HG02852 (cell line): ENCODE data around the gene NTSR1.

ENCODE experiments used
- ATAC-seq: cut with Tn5 transposase; IDR thresholded peaks from one replicate; pipeline ENCODE4 v1.9.1; 2021; ENCODE audit warnings: mild to moderate bottlenecking, moderate library complexity; ENCODE audit not compliant: unreplicated experiment

NTSR1 gene

DNA sequence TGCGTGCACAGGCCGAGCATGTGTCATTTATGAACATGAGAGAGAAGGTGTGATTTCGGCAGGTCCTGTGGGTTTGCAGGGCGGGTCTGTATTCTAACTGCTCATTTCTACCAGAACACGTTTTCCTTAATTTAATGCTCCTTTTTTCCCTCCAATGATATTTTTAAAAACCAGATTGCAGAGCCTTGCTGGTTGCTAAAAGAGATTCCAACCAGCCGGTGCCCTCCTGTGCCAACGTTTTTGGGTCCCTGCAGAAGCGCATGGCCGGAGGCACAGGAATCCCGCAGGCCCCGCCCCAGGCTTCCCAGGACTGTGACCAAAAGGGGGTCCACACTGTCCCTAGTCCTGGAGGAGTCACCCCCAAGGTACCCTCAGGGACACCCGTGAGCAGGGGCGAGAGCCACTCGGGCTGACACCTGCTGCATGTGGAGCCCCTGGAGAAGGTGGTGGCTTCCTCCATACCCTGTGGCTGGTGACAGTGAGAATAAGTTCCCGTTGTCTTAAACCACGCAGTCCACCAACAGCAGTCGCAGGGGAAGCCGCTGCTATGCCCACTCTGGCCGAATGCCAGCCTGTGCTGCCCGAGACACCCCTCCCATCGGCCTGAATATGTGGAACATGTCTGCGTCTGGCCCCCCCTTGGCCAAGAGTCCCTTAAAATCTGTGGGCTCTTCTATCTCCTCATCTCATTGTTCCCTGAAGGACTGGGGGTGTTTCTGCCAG lies 15.7 kb upstream of the NTSR1 start:
- ATAC-seq, result no peak

DNA sequence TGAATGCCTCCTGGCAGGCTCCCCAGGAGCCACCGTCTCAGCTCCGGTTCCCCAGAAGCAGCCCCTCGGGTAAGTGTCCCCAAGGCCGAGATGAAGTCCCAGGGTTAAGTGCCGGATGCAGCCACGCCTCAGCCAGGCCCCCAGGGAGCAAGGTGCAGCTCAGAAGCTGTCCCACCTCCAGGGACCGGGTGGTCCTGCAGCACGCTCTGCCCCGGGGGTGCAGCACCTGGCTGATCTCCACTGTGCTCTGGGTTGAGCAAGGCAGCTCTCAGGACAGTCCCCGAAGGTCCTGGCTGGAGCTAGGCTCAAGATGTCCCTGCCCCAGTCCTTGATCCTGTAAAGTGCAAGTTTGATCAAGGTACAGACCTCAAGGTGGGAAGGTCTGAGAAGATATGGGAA lies 15.1 kb upstream of the NTSR1 start:
- ATAC-seq, result no peak

GRCh38 chr20:62694106-62694505 lies 14.5 kb upstream of the NTSR1 start:
- no peak for ATAC-seq

DNA sequence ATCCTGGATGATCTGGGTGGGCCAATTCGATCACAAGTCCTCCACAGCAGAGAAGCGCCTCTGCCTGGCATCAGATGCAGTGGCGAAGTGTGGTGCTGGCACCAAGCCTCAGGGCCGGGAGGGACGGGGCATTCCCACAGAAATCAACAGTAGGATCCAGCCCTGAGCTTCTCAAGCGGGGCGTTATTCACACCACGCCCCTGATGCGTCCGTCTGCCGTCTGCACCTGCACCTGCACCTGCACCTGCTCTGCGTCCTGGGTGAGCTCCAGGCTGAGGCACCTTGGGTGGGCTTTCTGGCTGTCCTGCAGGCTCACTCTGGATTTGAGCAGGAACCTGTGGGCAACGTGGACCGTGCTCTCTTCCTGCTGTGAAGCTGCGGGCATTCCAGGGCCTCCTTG lies 13.8 kb upstream of the NTSR1 start:
- ATAC-seq, result no peak

GRCh38 chr20:62695448-62696414 lies 12.9 kb upstream of the NTSR1 start:
- no peak for ATAC-seq

DNA sequence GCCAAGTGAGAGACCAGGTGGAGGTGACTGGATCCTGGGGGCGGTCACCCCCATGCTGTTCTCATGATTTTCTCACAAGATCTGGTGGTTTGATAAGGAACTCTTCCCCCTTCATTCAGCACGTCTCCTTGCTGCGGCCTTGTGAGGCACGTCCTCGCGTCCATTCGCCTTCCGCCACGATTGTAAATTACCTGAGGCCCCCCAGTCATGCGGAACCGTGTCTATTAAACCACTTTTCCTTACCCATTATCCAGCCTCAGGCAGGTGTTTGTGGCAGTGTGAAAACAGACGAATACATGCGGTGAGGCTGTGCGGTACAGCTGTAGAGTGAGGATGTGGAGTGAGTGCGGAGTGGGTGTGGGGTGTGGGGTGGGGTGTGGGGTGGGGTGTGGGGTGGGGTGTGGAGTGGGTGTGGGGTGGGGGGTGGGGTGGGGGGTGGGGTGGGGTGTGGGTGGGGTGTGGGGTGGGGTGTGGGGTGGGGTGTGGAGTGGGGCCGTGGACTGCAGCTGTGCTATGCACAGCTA lies 12.1 kb upstream of the NTSR1 start:
- ATAC-seq, result no peak

DNA sequence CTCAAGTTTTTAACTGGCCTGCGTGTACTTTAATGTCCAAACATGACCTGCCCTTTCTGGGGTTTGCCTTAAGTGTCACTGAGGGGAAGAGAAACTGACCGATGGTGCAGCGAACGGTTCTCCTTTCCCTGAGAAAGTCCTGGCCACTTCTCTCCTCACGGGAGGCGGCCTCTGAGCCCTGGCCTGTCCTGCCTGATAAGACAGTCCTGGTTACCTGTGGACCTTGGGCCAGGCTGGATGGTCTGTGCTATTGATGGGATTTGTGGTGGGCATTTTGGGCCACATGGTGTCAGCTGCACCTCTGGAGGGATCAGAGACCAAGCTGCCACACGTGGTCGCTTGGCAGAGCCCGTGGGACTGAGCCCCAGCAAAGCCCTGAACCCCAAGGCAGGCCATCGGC lies 11.6 kb upstream of the NTSR1 start:
- ATAC-seq, result no peak

DNA sequence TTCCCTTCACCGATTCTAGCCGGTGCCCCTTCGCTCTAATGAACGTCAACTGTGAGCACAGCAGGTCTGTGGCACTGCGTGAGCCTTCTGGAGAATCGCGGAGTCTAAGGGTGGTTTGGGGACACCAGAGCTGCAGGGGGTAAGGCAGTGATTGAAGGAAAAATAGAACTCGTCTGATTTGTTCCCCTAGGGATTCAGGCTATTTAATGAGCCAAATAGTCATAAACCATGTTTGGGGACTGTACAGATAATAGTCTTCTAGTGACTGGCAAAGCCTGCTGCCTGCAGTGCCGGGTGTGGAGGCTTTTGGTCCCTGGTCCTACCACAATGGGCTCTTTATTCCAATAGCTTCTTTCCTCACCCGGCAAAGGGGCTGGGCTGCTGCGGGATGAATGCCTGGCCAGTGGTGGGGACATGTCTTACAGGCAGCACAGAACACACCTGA lies 11.1 kb upstream of the NTSR1 start:
- ATAC-seq, result no peak

- no peak for ATAC-seq
These were observed 10.4 kb upstream of the NTSR1 start for GRCh38 chr20:62698231-62698630.

DNA sequence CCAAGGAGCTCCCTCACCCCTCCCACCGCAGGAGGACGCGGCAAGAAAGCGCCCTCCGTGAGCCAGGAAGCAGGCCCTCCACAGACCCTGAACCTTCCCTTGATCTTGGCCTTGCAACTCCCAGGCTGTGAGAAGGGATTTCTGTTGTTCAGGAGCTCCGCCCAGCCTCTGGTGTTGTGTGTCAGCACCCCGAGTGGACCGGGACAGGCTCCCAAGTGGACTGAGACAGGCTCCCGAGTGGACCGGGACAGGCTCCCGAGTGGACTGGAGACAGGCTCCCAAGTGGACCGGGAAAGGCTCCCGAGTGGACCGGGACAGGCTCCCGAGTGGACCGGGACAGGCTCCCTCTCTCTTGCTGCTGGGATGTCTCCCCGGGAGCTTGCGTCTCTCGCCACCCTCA lies 9.3 kb upstream of the NTSR1 start:
- no peak for ATAC-seq

DNA sequence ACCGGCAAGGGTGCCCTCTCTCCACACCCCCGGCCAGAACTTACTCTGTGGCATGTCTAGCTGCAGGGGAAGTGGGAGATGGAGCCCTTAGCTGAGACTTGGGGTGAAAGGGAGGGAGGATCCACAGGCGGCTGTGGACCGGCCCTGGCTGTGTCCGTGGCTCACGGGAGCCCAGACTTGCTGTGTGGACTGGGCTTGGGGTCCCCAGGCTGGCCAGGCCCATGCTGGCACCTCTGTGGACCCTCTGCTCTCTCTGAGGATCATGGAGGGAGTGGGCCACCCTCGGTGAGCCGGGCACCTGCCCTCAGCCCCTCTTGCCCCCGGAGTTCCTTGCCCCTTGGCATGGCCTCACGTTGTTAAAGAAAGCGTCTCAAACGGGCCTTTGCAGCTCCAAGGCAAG lies 8.9 kb upstream of the NTSR1 start:
- ATAC-seq, result no peak

GRCh38 chr20:62700261-62700930 lies 8.2 kb upstream of the NTSR1 start:
- ATAC-seq, result no peak

DNA sequence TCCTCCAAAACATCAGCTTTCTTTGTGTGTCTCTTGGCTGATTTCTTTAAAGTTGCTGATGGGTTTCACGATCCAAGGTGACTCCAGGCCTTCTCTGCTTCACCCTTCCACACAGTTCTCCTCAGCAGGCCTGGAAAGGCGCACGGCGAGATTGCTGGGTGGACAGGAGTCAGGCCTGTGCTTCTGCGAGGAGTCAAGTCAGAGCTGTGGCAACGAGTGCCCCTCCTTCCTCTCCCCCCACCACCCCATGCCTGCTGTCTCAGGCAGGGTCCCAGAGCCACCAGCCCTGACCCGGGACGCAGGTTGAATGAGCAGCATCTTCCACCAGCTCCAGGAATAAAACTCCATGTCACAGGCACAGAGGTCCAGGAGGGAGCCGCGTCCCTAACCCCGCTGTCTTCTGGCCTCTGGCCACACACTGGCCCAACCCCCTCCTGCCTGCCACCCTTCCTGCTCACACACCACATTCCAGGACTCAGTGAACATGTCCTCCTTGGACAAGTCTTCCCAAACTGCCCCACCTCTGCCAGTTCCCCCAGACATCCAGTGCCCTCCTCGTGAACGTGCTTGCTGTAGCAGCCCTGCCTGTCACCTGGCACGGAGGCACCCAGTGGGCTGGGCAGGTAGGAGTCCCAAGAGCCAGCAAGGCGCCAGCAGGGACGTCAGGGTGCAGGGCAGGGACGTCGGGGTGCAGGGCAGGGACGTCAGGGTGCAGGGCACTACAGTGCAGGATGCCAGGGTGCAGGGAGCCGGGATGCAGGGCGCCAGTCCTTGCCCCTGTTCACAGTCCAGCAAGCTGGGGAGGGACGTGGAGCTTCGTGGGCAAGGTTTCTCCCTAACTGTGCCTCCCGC lies 7.2 kb upstream of the NTSR1 start:
- no peak for ATAC-seq

- ATAC-seq, result no peak
These were observed 6.7 kb upstream of the NTSR1 start for GRCh38 chr20:62702013-62702300.

GRCh38 chr20:62702895-62703852 lies 5.5 kb upstream of the NTSR1 start:
- no peak for ATAC-seq

DNA sequence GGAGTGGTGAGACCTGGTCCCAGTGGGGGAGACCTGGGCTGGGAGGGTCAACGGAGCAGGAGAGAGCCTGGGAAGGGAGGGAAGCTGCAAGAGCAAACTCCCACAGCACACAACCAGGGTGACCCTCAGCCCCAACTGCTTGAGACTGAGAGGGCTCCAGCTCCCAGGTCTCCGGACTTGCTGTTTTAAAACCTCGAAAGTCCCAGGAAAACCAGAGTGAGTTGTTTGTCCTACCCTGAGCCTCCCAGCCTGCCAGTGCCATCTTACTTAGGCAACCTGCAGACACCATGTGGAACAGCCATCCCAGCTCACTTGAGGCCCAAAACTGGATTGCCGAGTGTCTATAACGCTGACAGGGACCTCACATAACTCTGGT lies 4.8 kb upstream of the NTSR1 start:
- ATAC-seq, result no peak

DNA sequence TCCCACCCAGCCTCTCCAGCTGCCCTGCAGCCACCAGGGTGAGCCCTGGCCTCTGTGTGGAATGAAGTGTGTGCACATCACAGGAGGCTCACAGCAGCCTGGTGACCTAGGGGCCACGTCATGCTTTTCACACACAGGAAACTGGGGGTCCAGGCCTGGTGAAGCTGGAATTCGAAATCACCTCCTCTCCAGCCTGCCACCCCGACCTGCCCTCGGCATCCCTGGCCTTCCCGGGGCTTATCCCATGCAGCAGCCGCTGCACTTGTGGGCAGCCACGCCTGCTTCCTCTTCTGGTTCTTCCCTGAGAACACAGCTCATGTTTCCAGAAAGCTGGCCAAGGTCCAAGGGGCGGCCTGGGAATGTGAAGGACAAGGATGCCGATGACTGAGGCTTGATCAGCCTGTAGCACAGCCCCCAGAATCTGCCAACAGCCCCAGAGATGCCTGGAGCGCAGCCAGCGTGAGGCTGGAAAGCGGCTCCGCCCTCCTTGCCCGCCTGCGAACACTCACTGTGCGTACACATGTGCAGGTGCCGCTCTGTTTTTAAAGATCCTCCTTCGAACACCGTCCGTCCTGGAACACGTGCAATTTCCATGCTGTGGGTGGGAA lies 4.2 kb upstream of the NTSR1 start:
- no peak for ATAC-seq

DNA sequence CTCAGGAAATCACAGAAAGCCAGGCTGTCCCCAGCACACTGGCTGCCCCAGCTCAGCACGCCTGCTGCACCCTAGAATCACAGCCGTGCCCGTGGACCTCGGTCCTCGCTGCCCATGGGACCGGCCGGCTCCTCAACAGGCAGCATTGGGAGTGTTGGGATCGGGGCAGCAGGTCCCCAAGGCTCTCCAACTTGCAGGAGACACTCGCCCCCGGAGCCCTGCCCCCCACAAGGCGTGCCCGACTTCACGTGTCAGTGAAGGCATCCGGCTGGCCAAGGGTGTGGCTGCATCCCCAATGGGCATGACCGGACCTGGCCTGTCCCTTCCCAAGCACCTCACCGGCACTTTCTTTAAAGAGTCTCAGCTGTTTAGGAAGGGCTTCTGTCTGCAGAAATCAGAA lies 3.0 kb upstream of the NTSR1 start:
- no peak for ATAC-seq

DNA sequence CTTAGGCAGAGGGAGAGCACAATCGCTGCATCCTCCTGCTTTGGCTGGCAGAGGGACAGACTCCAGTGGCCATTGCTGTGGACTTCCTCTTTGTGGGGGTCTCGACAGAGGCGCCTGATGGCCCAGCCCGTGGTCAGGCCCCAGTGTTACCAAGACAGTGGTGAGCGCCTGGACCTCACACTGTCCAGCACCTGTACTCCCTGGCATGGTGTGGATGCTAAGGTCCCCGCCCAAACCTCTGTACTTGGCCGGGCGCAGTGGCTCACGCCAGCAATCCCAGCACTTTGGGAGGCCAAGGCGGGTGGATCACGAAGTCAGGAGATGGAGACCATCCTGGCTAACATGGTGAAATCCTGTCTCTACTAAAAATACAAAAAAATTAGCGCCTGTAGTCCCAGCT lies 2.3 kb upstream of the NTSR1 start:
- no peak for ATAC-seq
